HG03565 (cell line): ENCODE data around the gene CD320.
"Not testable (repeated sequence)": the region's sequence is repeated elsewhere in the genome, so short reads cannot be mapped to it uniquely, and the experiment has no call there.

Experiments
- ATAC-seq: cut with Tn5 transposase; IDR thresholded peaks from one replicate; pipeline ENCODE4 v1.9.1; 2021; ENCODE audit warnings: mild to moderate bottlenecking, moderate library complexity; ENCODE audit not compliant: unreplicated experiment

CD320 gene

DNA sequence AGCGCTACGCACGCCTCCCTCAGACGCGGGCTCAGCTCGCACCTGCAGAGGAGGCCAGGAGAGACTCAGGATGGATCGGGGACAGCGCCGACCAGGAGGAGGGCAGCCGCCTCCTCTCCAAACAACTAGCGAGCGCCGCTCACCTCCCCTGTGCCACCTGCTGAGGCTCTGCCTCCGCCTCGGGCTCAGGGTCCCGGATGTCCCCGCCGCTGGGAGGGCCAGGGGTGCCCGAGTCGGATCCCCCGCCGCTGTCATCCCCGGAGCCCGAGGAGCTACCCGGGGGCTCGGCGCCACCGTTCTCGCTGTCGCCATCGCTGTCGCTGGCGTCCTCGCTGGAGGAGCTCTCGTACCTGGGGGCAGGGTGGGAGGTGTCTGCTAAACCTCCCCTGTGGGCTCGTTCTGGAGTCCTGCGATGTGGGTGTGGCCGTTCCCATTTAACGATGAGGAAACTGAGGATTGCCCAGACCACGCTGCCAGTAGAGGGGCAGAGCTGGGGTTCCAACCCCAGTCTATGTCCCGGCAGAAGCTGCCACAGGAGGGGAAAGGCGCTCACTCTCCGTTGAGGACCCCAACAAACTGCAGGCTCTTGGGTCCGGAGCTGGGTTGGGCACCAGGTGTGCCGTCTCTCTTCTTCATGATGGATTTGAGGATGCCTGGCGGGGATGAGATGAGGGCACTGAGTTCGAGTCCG lies 25.8 kb upstream of the CD320 start:
- ATAC-seq = no peak

DNA sequence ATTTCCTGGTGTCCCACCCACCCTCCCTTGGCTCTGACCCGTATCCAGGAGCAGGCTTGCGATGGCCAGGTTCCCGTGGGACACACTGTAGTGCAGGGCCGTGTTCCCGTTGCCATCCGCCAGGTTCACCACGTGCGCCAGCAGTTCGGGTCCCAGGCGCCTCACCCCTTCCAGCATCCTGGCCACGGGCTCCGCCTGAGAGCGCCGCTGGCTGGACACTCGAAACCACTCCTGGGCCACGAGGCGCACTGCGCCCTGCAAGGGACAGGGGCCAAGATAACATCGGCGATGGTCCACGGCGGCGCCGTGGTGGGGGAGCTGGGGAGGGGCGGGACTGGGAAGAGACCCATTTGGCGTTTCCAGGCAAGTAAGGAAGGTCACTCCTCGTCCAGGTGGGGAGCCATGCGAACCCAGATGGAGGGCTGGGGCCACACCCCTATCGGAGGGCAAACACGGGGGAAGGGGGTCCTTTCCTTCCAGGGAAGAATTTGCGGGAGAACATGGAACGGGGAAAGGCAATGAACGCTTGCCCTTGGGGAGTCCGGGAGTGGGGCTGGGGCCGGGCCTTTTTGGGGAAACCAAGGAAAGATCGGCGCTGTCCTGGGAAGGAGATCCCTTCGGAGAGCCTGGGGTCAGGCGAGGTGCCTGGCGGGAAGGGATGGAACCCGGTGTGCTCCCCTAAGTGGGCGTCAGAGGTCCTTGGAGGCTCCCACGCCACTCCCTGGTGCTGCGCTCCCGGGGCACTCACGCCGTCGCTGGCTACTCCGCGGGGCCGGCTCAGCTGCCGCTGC lies 25.0 kb upstream of the CD320 start:
- no peak for ATAC-seq

DNA sequence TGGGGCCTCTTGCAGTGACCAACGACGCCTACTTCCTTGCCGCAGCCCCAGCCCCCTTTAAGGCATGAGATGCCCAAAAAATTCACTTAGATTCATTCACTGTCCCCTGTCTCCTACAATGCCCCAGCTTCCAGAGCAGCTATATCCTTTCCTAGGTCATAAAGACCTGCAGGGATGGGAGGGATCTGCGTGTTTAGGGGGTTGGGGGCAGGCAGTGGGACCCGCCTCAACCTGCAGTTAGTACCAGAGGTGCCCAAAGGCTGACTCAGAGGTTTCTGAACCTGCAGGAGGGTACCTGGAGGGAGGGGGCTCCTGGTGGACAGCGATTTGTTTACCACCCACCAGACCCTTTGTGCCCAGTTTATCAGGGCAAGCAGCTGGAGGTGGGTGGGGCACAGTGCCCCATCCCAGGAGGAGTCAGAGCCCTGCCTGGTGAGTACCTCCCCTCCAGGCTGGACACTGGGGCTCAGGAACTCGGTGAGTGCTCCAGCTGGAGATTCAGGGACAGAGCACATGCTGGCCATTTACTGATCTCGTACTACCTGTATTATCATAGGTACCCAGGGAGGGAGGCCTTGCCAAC lies 23.2 kb upstream of the CD320 start:
- ATAC-seq = no peak

DNA sequence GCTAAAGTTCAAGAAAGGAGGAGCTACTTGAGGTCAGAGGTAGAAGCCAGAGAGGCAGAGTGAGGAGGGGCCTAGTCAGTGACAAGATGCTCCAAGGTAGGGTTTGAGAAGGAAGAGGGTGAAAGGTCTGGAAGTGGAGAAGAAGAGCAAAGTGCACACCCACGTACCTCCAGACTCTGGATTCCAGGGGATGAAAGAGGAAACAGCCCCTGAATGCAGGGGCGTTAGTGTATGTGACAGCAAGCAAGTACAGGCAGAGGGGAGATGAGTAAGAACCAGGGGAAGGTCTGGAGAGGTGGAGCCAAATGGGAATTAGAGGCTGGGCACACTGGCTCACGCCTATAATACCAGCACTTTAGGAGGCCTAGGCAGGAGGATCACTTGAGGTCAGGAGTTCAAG lies 21.8 kb upstream of the CD320 start:
- ATAC-seq = no peak

DNA sequence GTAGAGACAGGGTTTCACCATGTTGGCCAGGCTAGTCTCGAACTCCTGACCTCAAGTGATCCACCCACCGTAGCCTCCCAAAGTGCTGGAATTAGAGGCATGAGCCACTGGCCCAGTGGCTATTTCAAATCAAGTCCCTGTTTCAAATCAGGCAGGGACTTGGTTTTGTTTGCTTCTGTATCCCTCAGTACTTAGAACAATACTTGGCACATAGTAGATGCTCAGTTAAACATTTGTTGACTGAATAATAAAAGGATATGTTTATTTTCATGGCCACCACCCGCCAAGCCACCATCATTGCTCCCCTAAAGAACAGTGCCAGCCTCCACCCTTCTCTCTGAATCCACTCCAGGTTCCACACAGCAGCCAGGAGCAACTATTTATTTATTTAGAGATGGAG lies 17.3 kb upstream of the CD320 start:
- ATAC-seq = no peak

DNA sequence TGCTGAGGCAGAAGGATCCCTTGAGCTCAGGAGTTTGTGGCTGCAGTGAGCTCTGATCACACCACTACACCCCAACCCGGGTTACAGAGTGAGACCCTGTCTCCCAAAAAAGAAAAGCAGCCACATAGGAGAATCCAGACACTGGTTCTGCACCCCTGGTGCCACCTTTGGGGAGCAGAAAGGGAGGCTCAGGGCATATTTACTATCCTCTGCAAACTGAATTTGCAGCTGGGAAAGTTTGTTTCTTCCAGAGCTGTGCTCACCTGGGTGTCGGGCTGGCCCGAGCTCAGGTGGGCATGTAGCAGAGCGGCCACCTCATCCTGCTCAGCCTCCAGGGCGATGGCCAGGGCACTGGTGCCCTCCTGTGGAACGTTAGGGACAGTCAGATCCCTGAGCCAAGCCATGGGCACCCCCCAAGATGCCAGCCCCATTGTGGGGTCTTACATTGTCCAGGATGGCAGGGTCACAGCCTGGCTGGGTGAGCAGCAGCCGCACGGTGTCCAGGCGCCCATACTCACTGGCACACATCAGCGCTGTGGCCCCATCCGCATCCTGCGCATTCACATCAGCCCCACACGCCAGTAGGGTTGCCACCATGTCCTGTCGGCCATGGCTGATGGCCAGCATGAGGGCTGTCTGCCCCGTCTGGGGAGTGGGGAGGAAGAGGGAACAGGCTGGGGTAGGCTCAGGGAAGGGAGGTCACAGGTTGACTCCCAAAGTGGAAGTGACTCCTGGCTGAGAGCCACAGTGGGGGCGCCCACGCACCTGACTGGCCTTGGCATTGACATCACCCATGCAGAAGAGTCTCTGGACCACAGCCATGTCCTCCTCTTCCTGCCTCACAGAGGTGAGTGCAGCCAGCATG lies 16.3 kb upstream of the CD320 start:
- no peak for ATAC-seq

DNA sequence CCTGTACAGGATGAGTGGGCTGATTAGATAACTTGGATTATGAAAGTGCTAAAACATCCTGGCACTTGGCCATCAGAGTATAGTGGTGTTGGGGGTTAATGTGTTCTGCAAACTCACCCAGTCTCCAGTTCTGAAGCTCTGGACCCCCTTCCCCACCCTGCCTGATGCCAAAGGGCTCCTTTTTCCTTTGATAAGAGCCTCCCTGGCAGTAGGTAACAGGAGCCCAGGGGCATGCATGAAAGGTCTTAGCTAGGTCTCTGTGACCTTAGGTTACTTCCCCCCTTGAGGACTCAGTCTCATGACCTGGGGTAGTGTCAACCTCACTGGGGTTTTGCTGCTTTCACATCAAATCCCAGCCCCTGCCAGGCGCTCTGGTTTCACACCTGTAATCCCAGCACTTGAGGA lies 15.6 kb upstream of the CD320 start:
- ATAC-seq = no peak

DNA sequence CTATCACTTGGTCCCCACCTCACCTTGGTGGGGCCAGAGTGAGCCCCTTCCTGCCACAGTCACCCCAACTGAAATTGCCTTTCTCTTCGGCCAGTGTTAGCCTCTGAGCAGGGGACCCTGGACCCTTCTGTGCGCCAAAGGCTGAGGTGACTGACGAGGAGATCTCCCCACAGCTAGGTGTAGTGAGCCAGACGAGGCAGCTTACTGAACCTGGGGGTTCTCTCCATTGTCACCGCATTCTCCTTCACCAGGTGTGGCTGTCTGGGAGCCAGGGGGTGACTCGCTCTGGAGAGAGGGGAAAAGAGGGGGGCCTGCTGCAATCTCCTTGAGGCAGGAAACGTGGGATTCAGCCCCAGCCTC lies 14.5 kb upstream of the CD320 start:
- ATAC-seq = no peak

DNA sequence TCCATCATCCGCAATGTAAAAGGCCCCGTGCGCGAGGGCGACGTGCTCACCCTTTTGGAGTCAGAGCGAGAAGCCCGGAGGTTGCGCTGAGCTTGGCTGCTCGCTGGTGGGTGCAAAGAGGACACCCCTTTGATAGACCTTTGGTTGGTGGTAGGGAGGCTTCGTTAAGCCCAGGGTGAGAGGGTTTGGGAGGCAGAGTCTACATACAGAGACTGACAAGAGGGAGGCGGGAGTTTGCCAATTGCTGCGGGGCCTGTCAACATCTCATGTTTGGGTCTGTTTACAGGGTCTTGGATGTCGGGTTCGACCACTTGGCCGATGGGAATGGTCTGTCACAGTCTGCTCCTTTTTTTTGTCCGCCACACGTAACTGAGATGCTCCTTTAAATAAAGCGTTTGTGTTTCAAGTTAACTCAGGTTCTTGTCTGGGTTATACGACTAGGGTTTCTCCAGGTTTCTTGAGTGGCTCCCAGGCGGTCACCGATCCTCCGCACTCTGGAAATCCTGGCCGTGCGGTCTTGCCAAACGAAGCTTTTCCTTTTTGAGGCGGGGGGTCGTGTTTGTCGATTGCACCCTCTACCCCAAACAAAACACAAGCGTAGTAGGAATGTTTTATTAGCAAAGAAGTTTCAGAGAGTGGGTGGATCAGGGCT lies 14.0 kb upstream of the CD320 start:
- no peak for ATAC-seq

DNA sequence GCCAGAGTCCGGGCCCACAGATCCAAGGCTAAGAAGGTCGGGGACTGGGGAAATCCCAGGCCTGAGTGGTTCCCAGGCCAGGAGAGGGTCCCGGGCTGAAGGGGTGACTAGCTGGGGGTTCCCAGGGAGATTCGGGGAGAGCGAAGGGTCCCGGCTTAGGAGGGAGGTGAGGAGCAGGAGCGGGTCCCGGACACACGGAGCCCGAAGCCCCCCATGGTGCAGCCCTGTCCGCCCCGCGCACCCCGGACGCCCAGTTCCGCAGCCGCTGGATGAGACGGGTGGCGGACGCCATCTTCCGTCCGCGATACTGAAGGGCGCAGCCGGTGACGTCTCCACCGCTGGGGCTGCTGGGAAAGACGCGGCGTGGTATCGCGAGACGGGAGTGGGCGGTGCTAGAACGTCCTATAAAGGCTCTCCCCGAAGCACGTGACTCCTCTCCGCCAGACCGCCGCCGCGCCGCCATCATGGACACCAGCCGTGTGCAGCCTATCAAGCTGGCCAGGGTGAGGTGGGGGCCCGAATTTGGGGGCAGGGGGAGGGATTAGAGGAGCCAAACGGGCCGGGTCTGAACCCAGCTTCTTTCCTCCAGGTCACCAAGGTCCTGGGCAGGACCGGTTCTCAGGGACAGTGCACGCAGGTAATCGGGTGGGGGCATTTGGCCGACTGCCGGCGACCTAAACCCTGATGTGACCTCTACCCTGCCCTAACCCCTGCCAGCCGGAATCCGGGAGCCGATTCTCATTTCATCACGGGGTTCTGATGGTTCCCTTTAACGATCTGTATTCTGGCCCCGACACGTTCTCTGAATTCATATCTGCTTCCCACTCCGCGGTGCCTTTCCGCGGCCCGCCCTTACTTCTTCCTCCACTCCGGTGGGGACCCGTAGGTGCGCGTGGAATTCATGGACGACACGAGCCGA lies 13.2 kb upstream of the CD320 start, which contains the start of the genes NDUFA7 and RPS28:
Gene NDUFA7 (minus strand): TSS at position 309 of the 919 bp plus-strand sequence. CDS start 17 bp downstream, at position 292.
Gene RPS28 (plus strand): TSS at position 430 of the 919 bp plus-strand sequence. CDS start 35 bp downstream, at position 465.
- peak; percentile 88 for ATAC-seq

DNA sequence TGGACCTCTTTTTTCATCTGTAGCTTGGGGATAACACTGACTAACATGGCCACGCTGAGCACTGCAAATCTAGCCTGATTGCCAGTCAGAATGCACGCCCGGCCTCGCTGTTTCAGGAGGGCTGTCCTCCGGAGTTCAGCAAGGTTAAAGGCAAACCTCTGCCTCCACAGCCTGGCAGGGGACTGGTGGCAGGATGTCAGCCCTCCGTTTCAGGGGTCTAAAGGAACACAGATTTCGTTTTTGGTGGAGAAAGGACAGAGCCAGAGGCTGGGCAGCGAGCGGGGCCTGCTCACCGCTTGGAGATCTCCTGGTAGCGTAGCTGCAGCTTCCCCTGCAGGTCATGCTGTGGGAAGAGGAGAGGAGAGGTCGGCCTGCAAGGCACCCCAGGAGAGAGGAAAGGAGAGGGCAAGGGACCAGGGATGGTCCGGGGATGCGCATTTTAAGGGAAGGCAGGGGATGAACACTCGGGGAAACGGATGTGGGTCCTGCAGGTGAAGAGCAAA lies 12.5 kb upstream of the CD320 start:
- ATAC-seq = no peak

DNA sequence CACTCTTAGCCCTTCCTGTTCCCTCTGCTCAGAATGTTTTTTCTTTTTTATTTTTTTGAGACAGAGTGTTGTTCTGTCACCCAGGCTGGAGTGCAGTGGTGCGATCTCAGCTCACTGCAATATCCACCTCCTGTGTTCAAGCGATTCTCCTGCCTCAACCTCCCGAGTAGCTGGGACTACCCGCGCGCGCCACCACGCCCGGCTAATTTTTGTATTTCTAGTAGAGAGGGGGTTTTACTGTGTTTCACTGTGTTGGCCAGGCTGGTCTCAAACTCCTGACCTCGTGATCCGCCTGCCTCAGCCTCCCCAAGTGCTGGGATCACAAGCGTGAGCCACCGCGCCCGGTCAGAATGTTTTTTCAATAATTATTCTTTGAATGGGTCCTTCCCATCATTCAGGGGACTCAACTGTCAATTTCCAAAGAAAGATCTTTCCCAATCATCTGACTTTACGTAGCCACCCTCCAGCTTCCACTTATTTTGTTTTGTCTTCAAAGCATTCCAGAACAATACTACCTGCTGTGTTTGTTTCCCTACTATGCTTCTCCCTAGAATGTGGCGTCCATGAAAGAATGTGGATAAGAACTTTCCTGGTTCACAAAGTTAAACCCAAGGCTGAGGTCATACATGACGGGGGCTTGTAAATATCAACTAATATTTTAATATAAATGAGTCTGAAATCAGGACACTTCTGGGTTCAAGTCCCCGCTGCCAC lies 11.8 kb upstream of the CD320 start:
- no peak for ATAC-seq

DNA sequence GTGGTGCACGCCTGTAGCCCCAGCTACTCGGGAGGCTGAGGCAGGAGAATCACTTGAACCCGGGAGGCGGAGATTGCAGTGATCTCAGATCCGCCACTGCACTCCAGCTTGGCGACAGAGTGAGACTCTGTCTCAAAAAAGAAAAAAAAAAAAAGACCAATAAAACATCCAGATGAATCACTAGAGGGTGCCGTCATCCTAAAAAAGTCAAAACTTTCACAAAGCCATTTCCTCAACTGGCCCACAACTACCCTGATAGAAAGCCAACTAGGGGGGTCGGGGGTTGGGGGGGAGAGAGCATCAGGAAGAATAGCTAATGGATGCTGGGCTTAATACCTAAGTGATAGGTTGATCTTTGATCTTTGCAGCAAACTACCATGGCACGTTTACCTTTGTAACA lies 10.7 kb upstream of the CD320 start:
- not testable (repeated sequence) for ATAC-seq

DNA sequence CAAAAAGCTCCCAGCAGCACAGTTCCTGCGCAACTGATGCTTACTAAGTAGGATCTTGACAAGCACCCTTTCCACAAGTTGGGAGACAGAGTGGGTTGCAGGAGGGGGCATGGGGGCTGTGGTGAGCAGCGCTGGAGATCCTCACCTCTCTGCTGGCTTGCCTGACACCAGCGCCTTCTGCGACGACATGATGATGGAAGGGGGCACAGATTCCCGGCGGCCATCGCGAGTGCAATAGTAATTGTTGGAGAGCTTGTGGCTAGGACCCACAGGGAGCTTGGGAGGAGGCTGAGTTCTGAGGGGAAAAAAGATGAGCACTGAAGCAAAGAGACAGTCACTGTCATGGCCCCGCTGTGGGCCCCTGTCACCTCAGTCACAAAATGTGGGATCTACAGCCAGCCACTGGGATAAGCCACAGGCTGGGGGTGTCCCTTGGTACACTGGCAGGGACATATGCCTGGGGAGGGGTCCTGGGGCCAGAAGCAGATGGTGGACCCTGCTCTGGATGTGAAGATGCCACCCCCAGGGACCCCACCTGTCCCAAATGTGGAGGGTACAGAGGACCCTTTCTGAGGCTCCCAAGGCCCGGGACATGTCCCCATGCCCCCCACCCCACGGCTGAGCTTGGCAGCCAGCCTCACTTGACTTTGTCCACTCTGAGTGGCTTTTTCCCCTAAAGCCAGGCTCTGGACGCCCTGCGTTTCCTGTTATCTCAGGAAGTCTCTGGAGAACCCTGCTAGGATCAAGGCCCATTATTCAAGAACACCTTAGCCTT lies 8.4 kb upstream of the CD320 start:
- ATAC-seq = no peak

DNA sequence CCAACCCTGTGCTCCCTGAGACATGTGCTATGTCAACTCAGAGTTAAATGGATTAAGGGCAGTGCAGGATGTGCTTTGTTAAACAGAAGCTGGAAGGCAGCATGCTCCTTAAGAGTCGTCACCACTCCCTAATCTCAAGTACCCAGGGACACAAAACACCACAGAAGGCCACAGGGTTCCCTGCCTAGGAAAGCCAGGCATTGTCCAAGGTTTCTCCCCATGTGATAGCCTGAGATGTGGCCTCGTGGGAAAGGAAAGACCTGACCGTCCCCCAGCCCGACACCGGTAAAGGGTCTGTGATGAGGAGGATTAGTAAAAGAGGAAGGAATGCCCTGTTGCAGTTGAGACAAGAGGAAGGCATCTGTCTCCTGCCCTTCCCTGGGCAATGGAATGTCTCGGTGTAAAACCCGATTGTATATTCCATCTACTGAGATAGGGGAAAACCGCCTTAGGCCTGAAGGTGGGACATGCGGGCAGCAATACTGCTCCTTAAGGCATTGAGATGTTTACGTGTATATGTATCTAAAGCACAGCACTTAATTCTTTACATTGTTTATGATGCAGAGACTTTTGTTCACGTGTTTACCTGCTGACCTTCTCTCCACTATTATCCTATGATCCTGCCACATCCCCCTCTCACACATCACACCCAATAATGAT lies 7.0 kb upstream of the CD320 start:
- ATAC-seq = not testable (repeated sequence)

DNA sequence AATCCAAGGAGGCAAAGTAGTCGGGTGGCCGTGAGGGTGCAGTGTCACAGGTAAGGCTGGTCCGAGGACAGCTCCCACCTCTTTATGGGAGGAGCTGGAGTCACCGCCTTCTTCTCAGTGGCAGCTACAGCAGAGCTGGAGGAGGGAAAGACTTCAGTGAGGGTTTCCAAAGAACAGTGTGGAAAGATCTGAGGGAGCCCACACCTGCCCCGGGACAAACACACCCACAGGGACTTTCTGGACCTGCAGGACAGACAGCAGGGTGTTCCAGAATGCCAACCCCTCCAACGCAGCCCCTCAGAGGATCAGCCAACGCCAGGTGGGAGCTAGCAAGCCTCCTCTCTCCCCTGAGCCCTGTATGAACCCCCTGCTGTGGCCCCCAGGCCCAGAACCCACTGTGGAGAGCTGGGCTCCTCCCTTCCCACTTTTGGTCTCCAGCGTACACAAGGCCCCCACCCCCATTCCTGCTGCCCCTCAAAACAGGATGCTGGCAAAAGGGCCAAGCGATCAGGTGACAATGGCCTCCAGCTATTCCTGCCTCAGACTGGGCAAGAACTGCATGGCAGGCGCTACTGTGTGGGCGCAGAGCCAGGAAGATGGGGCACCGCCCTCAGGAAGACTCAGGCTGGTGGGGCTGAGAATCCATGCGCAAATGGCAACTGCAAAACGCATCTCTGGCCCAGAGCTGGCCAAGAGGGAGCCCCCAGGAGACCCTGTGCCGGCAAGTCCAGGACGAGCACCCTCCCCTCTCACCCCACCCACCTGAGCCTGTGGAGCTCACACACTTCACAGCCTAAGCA lies 3.5 kb upstream of the CD320 start:
- no peak for ATAC-seq
